Activated T-helper 1 cell treated with Interleukin-2 at 50 U/mL for 16 hours (primary cell): ENCODE data around the gene PAQR3.
"Not testable (repeated sequence)": the region's sequence is repeated elsewhere in the genome, so short reads cannot be mapped to it uniquely, and the experiment has no call there.

ENCODE experiments used
- DNase-seq: peaks from one replicate; pipeline ENCODE4 v3.0.0-alpha.2; 2020; ENCODE audit warnings: low read depth

Gene PAQR3

GRCh38 chr4:78926826-78927225 lies 12.4 kb downstream of the PAQR3 start:
- DNase-seq, result no peak

- no peak for DNase-seq
These were observed 15.6 kb downstream of the PAQR3 start for GRCh38 chr4:78923464-78924312.

- no peak for DNase-seq
These were observed 17.0 kb downstream of the PAQR3 start for GRCh38 chr4:78922207-78922606.

GRCh38 chr4:78910612-78911011 lies 28.6 kb downstream of the PAQR3 start:
- no peak for DNase-seq

GRCh38 chr4:78908974-78909373 lies 30.3 kb downstream of the PAQR3 start:
- not testable (repeated sequence) for DNase-seq

- DNase-seq, result no peak
These were observed 31.6 kb downstream of the PAQR3 start for GRCh38 chr4:78907638-78908037.

- no peak for DNase-seq
These were observed 35.1 kb downstream of the PAQR3 start for GRCh38 chr4:78904143-78904542.

- no peak for DNase-seq
These were observed 36.9 kb downstream of the PAQR3 start for GRCh38 chr4:78902298-78902697.

- no peak for DNase-seq
These were observed 37.4 kb downstream of the PAQR3 start for GRCh38 chr4:78901882-78902281.

- no peak for DNase-seq
These were observed 39.9 kb downstream of the PAQR3 start for GRCh38 chr4:78899302-78899701.

- DNase-seq, result no peak
These were observed 49.3 kb downstream of the PAQR3 start for GRCh38 chr4:78889955-78890354.

- no peak for DNase-seq
These were observed 53.6 kb downstream of the PAQR3 start for GRCh38 chr4:78885598-78885997.

GRCh38 chr4:78880874-78881492 lies 58.3 kb downstream of the PAQR3 start:
- no peak for DNase-seq

GRCh38 chr4:78878031-78878430 lies 61.2 kb downstream of the PAQR3 start:
- DNase-seq, result no peak

- DNase-seq, result no peak
These were observed 62.5 kb downstream of the PAQR3 start for GRCh38 chr4:78876568-78877320.

GRCh38 chr4:78870056-78870455 lies 69.2 kb downstream of the PAQR3 start:
- DNase-seq, result no peak

GRCh38 chr4:78868712-78869111 lies 70.5 kb downstream of the PAQR3 start:
- DNase-seq, result not testable (repeated sequence)

- DNase-seq, result no peak
These were observed 73.8 kb downstream of the PAQR3 start for GRCh38 chr4:78865451-78865850.

GRCh38 chr4:78864405-78865024 lies 74.7 kb downstream of the PAQR3 start:
- no peak for DNase-seq

- DNase-seq, result no peak
These were observed 75.2 kb downstream of the PAQR3 start for GRCh38 chr4:78863991-78864390.

GRCh38 chr4:78863254-78863869 lies 75.9 kb downstream of the PAQR3 start:
- no peak for DNase-seq

GRCh38 chr4:78862314-78862737 lies 76.9 kb downstream of the PAQR3 start:
- no peak for DNase-seq
